ENCODE results near the gene PTPN3. TPM values are rescaled to one million over a fixed set of nuclear protein-coding genes. Genes with fewer than 3 reads are reported as not detected.

PTPN3 gene
- polyA plus RNA-seq, 3 donors: not detected

GRCh38 chr9:109403116-109403515, 95.0 kb downstream of the PTPN3 start:
- H3K36me3 ChIP-seq (replicated peaks in 1 of 2; ENCODE audit: control insufficient read depth in 1 of 2, insufficient read depth in 2 of 2, low read length in 2 of 2): no peaks in the 10 kb centered on the region
- H3K4me1 ChIP-seq (ENCODE audit: control insufficient read depth in 1 of 2, insufficient read depth in 2 of 2, low read length in 2 of 2): no peaks in the 10 kb centered on the region
- no peaks in the 10 kb centered on the region for H3K79me2 ChIP-seq (ENCODE audit: insufficient read depth, low read length)
- Mint-ChIP-seq H3K4me3 (peak overlapping the region in 1 of 2 donors; percentile 31), H3K27me3 (ENCODE audit: low read depth in 3 of 3) (peaks cover 11 to 42% (median 12%) of the 10 kb centered on the region in 3 donors), H3K9me3 (no peaks in the 10 kb centered on the region), H3K36me3 (no peaks in the 10 kb centered on the region), H3K4me1 (no peaks in the 10 kb centered on the region), H3K27ac (no peak overlapping the region)
- WGBS (ENCODE audit: insufficient coverage): no CpG with 5 or more reads among the region's 2 CpGs
- intact Hi-C loops (cut with micrococcal nuclease): no loop called here
- DNase-seq: no peak
- H3K4me2 ChIP-seq (replicated peaks; ENCODE audit: extremely low read depth, low read length, poor library complexity, severe bottlenecking): no peak overlapping the region
- H3K4me3 ChIP-seq (replicated peaks in 1 of 3; ENCODE audit: low read depth in 2 of 3, low read length in 3 of 3): no peak overlapping the region
- no peak overlapping the region for H2AFZ ChIP-seq (ENCODE audit: insufficient read depth, low read depth, low read length, poor library complexity, severe bottlenecking)
- no peaks in the 10 kb centered on the region for H4K20me1 ChIP-seq (ENCODE audit: insufficient read depth, low read length)
- no peak overlapping the region for H3K27ac ChIP-seq (ENCODE audit: low read depth in 1 of 2, low read length in 2 of 2)
- no peak overlapping the region for H3K9ac ChIP-seq (ENCODE audit: insufficient read depth, low read length, poor library complexity, severe bottlenecking)
- peaks cover 0 to 5% of the 10 kb centered on the region in 2 donors for H3K27me3 ChIP-seq (ENCODE audit: control insufficient read depth in 2 of 2, insufficient read depth in 2 of 2, low read length in 2 of 2)
- TF ChIP-seq, protein P1, sequence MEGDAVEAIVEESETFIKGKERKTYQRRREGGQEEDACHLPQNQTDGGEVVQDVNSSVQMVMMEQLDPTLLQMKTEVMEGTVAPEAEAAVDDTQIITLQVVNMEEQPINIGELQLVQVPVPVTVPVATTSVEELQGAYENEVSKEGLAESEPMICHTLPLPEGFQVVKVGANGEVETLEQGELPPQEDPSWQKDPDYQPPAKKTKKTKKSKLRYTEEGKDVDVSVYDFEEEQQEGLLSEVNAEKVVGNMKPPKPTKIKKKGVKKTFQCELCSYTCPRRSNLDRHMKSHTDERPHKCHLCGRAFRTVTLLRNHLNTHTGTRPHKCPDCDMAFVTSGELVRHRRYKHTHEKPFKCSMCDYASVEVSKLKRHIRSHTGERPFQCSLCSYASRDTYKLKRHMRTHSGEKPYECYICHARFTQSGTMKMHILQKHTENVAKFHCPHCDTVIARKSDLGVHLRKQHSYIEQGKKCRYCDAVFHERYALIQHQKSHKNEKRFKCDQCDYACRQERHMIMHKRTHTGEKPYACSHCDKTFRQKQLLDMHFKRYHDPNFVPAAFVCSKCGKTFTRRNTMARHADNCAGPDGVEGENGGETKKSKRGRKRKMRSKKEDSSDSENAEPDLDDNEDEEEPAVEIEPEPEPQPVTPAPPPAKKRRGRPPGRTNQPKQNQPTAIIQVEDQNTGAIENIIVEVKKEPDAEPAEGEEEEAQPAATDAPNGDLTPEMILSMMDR (IDR thresholded peaks at IDR 0.05): no peak
- H3K9me3 ChIP-seq (replicated peaks in 1 of 2; ENCODE audit: control insufficient read depth in 1 of 2, insufficient read depth in 1 of 2, low read length in 2 of 2): no peaks in the 10 kb centered on the region

DNA sequence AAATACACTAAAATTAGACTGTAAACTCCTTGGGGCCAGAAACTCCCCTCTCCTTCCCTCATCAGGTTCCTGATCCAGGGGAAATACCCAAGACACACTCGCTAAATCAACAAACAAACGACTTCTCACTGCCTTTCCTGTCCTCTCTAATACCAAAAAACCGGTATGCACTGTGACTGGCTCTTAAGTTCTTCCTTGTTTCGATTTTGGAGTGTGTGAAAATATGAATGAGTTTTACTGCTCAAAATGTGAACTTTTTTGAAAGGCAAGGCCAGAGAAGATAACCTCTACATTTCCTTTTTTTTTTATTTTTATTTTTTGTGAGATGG, 96.2 kb downstream of the PTPN3 start:
- intact Hi-C loops (cut with micrococcal nuclease): no loop called here
- no peaks in the 10 kb centered on the region for H3K4me1 Mint-ChIP-seq
- TF ChIP-seq, protein P1 (IDR thresholded peaks at IDR 0.05): no peak
- H3K36me3 Mint-ChIP-seq: no peaks in the 10 kb centered on the region
- Histone ChIP-seq H2AFZ (ENCODE audit: insufficient read depth, low read depth, low read length, poor library complexity, severe bottlenecking) (no peak overlapping the region), H3K4me2 (replicated peaks; ENCODE audit: extremely low read depth, low read length, poor library complexity, severe bottlenecking) (no peak overlapping the region), H3K9ac (ENCODE audit: insufficient read depth, low read length, poor library complexity, severe bottlenecking) (no peak overlapping the region), H3K4me3 (replicated peaks in 1 of 3; ENCODE audit: low read depth in 2 of 3, low read length in 3 of 3) (no peak overlapping the region), H3K27me3 (ENCODE audit: control insufficient read depth in 2 of 2, insufficient read depth in 2 of 2, low read length in 2 of 2) (peaks cover 0 to 5% of the 10 kb centered on the region in 2 donors), H4K20me1 (ENCODE audit: insufficient read depth, low read length) (no peaks in the 10 kb centered on the region), H3K9me3 (replicated peaks in 1 of 2; ENCODE audit: control insufficient read depth in 1 of 2, insufficient read depth in 1 of 2, low read length in 2 of 2) (no peaks in the 10 kb centered on the region), H3K27ac (ENCODE audit: low read depth in 1 of 2, low read length in 2 of 2) (no peak overlapping the region), H3K36me3 (replicated peaks in 1 of 2; ENCODE audit: control insufficient read depth in 1 of 2, insufficient read depth in 2 of 2, low read length in 2 of 2) (no peaks in the 10 kb centered on the region), H3K4me1 (ENCODE audit: control insufficient read depth in 1 of 2, insufficient read depth in 2 of 2, low read length in 2 of 2) (no peaks in the 10 kb centered on the region), H3K79me2 (ENCODE audit: insufficient read depth, low read length) (no peaks in the 10 kb centered on the region)
- no peaks in the 10 kb centered on the region for H3K9me3 Mint-ChIP-seq
- peak overlapping the region in 1 of 2 donors; percentile 1 for H3K4me3 Mint-ChIP-seq
- H3K27me3 Mint-ChIP-seq (ENCODE audit: low read depth in 3 of 3): peaks cover 12 to 44% (median 12%) of the 10 kb centered on the region in 3 donors
- no CpG with 5 or more reads among the region's 4 CpGs for WGBS (ENCODE audit: insufficient coverage)
- H3K27ac Mint-ChIP-seq: no peak overlapping the region
- DNase-seq: no peak

Data from CD14-positive monocyte (primary cell).